Measurements from ENCODE around the gene TRABD.
A peak's percentile ranks its signal among the peaks of the same experiment; 100 is the strongest.

Gene TRABD

DNA sequence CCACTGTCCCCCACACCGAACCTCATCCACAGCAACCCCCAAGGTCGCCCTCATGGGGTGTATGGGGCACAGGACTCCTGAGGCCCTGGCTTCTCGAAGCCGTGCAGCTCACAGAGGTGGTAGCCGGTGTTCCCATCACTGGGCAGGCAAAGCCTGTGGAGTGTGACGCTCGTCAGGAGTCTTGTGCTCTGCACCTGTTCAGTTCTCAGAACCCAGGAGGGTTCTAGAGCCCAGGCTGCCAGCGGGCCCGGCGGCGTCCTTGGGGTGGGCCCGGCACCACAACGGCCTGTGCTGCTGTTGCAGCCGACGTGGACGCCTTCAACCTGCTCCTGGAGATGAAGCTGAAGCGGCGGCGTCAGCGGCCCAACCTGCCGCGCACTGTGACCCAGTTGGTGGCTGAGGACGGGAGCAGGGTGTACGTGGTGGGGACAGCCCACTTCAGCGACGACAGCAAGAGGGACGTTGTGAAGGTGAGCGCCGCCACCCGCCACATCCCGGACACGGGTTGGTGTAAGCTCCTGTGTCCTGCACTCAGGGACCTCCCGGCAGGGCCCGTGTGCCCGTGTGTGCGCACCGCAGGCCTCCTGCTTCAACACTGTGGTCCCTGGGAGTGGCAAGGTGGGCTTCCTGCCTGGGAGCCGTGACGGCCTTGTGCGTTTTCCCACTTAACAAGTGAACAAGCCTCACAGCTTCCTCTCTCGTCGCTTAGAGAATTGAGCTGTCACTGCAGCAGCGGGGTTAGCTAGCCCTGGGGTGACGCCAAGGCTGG is 8.5 kb downstream of the TRABD start:
- no peaks in the 10 kb centered on the region; the same call in 1 of the 2 replicates for H3K4me1 ChIP-seq (ENCODE audit: insufficient read depth, low read length)
- no peak overlapping the region for H3K4me3 ChIP-seq (ENCODE audit: low read length)
- no peak overlapping the region for H3K27ac ChIP-seq (ENCODE audit: low read depth, low read length)
- H3K9ac ChIP-seq (ENCODE audit: low read depth, low read length): no peak overlapping the region
- no peaks in the 10 kb centered on the region for H3K9me3 ChIP-seq (ENCODE audit: insufficient read depth, low read depth, low read length)
- no peaks in the 10 kb centered on the region for H3K27me3 ChIP-seq (ENCODE audit: insufficient read depth, low read length)
- 95% methylated on average over 44 of the region's 44 CpGs for WGBS
- H3K36me3 ChIP-seq (ENCODE audit: insufficient read depth, low read length): peaks cover 31% of the 10 kb centered on the region

DNA sequence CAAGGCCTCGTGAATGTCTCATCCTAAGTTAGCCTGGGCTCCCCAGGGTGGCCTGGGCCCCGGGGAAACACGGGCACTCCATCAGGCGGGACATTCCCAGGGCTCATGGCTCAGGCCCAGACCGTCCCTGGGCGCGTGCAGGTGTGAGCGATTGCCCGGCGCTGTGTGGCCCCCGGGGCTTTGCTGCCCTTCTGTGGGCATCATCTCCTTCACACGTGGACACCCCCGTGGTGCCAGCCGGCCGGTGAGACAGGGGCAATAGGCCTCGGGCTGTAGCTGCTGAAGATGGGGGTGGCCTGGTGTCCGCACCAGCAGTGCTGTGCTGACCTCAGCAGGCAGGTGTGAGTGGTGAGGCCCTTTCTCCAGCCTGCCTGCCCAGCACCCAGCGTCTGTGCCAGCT is 10.5 kb downstream of the TRABD start:
- Histone ChIP-seq H3K4me1 (ENCODE audit: insufficient read depth, low read length) (no peaks in the 10 kb centered on the region), H3K9me3 (ENCODE audit: insufficient read depth, low read depth, low read length) (no peaks in the 10 kb centered on the region), H3K9ac (ENCODE audit: low read depth, low read length) (no peak overlapping the region), H3K4me3 (ENCODE audit: low read length) (no peak overlapping the region), H3K27ac (ENCODE audit: low read depth, low read length) (no peak overlapping the region), H3K27me3 (ENCODE audit: insufficient read depth, low read length) (no peaks in the 10 kb centered on the region), H3K36me3 (ENCODE audit: insufficient read depth, low read length) (peaks cover 31% of the 10 kb centered on the region)
- 95% methylated on average over 18 of the region's 18 CpGs for WGBS

DNA sequence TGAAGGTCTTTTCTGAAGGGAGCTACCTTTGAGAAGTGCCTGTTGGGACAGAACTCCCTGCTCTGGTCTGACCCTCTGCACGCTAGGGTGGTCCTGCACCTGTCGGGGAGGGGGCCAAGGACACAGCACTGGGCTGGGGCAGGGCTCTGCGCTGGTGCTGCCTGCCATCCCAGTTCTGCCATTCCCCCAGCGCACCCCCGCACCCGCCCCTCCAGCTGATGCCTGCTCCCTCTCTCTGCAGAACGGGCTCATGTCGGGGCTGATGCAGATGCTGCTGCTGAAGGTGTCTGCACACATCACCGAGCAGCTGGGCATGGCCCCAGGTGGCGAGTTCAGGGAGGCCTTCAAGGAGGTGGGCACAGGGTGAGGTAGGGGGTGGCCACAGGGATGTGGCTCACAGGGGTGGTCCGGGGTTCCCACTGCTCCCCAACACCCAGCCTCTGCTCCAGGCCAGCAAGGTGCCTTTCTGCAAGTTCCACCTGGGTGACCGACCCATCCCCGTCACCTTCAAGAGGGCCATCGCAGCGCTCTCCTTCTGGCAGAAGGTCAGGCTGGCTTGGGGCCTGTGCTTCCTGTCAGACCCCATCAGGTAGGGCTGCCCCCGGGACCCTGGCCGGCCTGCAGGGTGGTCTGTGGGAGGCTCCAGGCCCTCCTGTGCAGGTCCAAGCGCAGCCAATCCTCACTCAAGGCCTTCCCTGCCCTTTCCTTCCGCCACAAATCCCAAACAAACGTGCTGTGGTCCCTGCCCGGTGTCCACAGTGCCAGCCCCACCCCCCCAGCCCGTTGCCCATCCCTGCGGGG is 11.5 kb downstream of the TRABD start:
- peaks cover 6% of the 10 kb centered on the region for H3K27me3 ChIP-seq (ENCODE audit: insufficient read depth, low read length)

DNA sequence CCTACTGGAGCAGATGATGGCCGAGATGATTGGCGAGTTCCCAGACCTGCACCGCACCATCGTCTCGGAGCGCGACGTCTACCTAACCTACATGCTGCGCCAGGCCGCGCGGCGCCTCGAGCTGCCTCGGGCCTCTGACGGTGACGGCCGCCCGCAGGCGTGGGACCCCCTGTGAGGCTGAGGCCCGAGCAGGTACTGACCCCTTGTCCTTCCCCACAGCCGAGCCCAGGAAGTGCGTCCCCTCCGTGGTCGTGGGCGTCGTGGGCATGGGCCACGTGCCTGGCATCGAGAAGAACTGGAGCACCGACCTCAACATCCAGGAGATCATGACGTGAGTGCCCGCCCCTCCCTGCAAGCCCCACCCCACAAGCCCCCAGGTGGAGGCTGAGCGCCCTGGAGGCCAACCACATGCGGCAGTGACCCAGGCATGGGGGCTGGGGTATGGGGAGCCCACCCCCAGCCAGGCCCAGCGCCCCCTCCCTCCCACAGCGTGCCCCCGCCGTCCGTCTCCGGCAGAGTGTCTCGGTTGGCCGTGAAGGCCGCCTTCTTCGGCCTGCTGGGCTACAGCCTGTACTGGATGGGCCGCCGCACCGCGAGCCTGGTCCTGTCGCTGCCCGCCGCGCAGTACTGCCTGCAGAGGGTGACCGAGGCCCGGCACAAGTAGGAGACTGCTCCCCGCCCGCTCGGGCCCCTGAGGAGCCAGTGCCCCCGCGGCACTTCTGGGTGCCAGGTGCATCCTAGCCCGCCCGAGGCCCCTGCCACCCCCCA is 12.3 kb downstream of the TRABD start:
- Histone ChIP-seq H3K9ac (ENCODE audit: low read depth, low read length) (no peak overlapping the region), H3K4me1 (ENCODE audit: insufficient read depth, low read length) (no peaks in the 10 kb centered on the region)

More for the DNA sequence above, 11.5 kb downstream of the TRABD start:
- 93% methylated on average over 23 of the region's 23 CpGs for WGBS
- no peak overlapping the region for H3K9ac ChIP-seq (ENCODE audit: low read depth, low read length)
- no peaks in the 10 kb centered on the region for H3K9me3 ChIP-seq (ENCODE audit: insufficient read depth, low read depth, low read length)
- H3K4me1 ChIP-seq (ENCODE audit: insufficient read depth, low read length): no peaks in the 10 kb centered on the region
- no peak overlapping the region for H3K4me3 ChIP-seq (ENCODE audit: low read length)
- H3K36me3 ChIP-seq (ENCODE audit: insufficient read depth, low read length): peaks cover 31% of the 10 kb centered on the region
- no peak overlapping the region for H3K27ac ChIP-seq (ENCODE audit: low read depth, low read length)

DNA sequence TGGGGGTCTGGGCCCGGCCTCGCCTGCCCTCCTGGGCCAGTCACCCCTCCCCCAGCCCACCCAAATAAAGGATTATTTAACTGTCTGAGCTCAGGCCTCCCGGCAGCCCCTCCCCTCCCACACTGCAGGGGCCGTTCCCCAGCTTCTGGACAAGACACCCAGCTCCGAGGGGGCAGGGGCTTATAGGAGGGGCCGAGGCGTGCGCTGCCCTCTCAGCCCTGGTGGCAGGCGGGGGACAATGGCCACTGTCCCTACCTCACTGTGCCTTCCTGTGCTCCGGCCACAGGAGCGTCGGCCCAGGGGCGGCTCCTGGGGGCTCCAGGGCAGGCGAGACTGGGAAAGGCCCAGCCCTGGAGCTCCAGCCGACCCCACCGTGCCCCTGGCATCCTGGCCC is 12.9 kb downstream of the TRABD start:
- Histone ChIP-seq H3K27me3 (ENCODE audit: insufficient read depth, low read length) (peaks cover 6% of the 10 kb centered on the region), H3K9me3 (ENCODE audit: insufficient read depth, low read depth, low read length) (0 out of 2 replicates have a peak, but pooled peaks cover 3% of the 10 kb centered on the region), H3K36me3 (ENCODE audit: insufficient read depth, low read length) (peaks cover 37% of the 10 kb centered on the region), H3K9ac (ENCODE audit: low read depth, low read length) (no peak overlapping the region), H3K4me1 (ENCODE audit: insufficient read depth, low read length) (no peaks in the 10 kb centered on the region), H3K4me3 (ENCODE audit: low read length) (no peak overlapping the region), H3K27ac (ENCODE audit: low read depth, low read length) (no peak overlapping the region)
- 93% methylated on average over 16 of the region's 16 CpGs for WGBS

More for the DNA sequence above, 12.3 kb downstream of the TRABD start:
- Histone ChIP-seq H3K4me3 (ENCODE audit: low read length) (no peak overlapping the region), H3K27me3 (ENCODE audit: insufficient read depth, low read length) (peaks cover 6% of the 10 kb centered on the region), H3K9me3 (ENCODE audit: insufficient read depth, low read depth, low read length) (0 out of 2 replicates have a peak, but pooled peaks cover under 1% of the 10 kb centered on the region), H3K27ac (ENCODE audit: low read depth, low read length) (no peak overlapping the region), H3K36me3 (ENCODE audit: insufficient read depth, low read length) (peaks cover 35% of the 10 kb centered on the region)
- WGBS: 96% methylated on average over 61 of the region's 61 CpGs

DNA sequence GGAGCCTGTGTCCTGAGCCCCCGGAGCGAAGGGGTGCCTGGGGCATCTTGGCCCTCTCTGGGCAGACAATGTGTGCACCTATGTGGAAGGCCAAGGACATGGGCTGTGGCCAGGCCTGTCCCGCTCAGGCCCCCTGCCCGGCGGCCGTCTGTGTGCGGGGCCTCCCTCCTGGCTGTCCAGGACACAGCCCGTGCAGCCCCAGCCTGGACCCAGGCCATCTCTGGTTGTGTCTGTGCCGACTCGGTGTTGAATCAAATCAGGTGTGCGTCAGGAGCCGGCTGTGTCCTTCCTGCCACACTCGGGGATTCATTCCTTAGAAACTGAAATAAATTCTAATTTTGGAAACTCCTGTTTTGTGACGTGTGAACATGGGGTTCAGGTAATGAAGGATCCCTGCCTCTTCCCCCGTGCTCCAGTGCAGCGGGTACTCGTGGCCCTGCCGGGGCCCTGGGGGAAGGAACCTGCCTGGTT is 13.6 kb downstream of the TRABD start:
- Histone ChIP-seq H3K9me3 (ENCODE audit: insufficient read depth, low read depth, low read length) (0 out of 2 replicates have a peak, but pooled peaks cover 3% of the 10 kb centered on the region), H3K9ac (ENCODE audit: low read depth, low read length) (no peak overlapping the region), H3K4me3 (ENCODE audit: low read length) (peak overlapping the region; percentile 77), H3K36me3 (ENCODE audit: insufficient read depth, low read length) (peaks cover 35% of the 10 kb centered on the region), H3K27me3 (ENCODE audit: insufficient read depth, low read length) (peaks cover 6% of the 10 kb centered on the region), H3K4me1 (ENCODE audit: insufficient read depth, low read length) (no peaks in the 10 kb centered on the region), H3K27ac (ENCODE audit: low read depth, low read length) (no peak overlapping the region; the same call in 1 of the 2 replicates)
- WGBS: 94% methylated on average over 18 of the region's 18 CpGs

DNA sequence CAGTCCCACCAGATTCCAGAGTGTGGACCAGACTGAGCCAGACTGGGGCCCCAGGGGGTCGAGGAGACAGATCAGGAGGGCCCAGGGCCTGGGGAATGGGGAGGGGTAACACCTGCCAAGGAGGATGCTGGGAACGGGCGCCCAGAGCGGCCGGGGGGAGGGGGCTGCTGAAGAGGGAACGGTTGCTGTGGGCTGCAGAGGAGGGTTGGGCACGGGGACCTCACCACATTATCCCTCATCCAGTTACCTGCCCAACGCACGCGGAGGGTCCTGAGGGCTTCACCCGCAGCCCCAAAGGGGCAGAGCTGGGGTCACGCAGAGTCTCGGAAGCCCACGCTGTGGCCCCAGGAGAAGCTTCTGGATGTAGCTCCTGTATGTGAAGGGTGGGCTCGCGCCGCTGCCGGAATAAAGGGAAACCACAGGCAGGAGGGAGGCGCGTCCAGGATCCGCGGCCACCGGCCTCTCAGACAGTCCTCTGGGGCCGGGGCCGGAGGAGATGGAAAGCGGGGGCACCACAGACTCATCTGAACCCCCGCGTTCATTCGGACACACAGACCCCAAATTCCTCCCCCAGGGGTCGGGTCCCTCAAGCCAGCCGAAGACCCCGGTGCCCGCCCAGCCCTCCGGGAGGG is 14.2 kb downstream of the TRABD start:
- 7% methylated on average over 32 of the region's 34 CpGs for WGBS
- peaks cover 33% of the 10 kb centered on the region for H3K36me3 ChIP-seq (ENCODE audit: insufficient read depth, low read length)
- H3K9me3 ChIP-seq (ENCODE audit: insufficient read depth, low read depth, low read length): 0 out of 2 replicates have a peak, but pooled peaks cover 3% of the 10 kb centered on the region
- H3K4me1 ChIP-seq (ENCODE audit: insufficient read depth, low read length): no peaks in the 10 kb centered on the region
- H3K27ac ChIP-seq (ENCODE audit: low read depth, low read length): 0 out of 2 replicates have a peak overlapping the region, but pooled peaks have one; percentile 25
- H3K27me3 ChIP-seq (ENCODE audit: insufficient read depth, low read length): peaks cover 6% of the 10 kb centered on the region
- peak overlapping the region; percentile 48 for H3K9ac ChIP-seq (ENCODE audit: low read depth, low read length)
- peak overlapping the region; percentile 77 for H3K4me3 ChIP-seq (ENCODE audit: low read length)

DNA sequence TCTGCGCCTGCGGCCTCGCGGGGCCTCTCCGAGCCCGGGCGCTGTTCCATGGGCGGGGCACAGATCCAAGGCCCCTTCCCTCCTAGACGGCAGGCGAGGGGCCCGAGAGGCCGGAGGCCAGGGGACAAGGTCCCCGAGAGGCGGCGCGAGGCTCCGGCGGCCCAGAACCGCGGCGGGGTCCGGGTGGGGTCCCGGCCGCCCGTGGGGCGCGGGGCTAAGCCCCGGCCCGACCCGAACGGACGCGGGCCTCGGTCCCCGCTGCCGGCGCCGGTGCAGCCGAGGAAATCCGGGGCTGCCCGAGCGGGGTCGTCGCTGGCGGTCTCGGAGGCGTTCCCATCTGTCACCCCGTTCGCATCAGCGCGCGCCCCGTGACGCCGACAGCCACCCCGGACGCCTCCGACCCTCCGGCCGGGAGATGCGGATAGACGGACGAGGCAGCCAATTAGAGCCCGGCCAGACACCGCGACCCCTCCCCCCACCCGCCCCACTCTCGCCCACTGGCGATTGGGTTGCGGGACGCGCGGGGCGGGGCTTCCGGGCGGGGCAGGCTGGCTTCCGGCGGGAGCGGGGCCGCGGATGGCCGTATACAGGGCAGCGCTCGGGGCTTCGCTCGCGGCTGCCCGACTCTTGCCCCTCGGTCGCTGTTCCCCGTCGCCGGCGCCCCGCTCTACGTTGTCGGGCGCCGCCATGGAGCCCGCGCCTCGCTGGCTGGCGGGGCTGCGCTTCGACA is 14.9 kb downstream of the TRABD start, which contains the start of gene SELENOO:
Gene SELENOO, plus strand, starts transcription at position 551 of the 730 bp plus-strand sequence. Its CDS starts 26 bp downstream, at position 577.
- H3K4me1 ChIP-seq (ENCODE audit: insufficient read depth, low read length): no peaks in the 10 kb centered on the region
- peak within 1 kb of the TSS; percentile 77 for H3K4me3 ChIP-seq (ENCODE audit: low read length)
- under 1% methylated on average over 104 of the region's 105 CpGs for WGBS
- H3K27me3 ChIP-seq (ENCODE audit: insufficient read depth, low read length): peaks cover 6% of the 10 kb centered on the region
- peak within 1 kb of the TSS; percentile 82 for H3K9ac ChIP-seq (ENCODE audit: low read depth, low read length)
- peaks cover 33% of the 10 kb centered on the region for H3K36me3 ChIP-seq (ENCODE audit: insufficient read depth, low read length)
- H3K27ac ChIP-seq (ENCODE audit: low read depth, low read length): 0 out of 2 replicates have a peak within 1 kb of the TSS, but pooled peaks have one; percentile 25
- H3K9me3 ChIP-seq (ENCODE audit: insufficient read depth, low read depth, low read length): 0 out of 2 replicates have a peak, but pooled peaks cover 3% of the 10 kb centered on the region

DNA sequence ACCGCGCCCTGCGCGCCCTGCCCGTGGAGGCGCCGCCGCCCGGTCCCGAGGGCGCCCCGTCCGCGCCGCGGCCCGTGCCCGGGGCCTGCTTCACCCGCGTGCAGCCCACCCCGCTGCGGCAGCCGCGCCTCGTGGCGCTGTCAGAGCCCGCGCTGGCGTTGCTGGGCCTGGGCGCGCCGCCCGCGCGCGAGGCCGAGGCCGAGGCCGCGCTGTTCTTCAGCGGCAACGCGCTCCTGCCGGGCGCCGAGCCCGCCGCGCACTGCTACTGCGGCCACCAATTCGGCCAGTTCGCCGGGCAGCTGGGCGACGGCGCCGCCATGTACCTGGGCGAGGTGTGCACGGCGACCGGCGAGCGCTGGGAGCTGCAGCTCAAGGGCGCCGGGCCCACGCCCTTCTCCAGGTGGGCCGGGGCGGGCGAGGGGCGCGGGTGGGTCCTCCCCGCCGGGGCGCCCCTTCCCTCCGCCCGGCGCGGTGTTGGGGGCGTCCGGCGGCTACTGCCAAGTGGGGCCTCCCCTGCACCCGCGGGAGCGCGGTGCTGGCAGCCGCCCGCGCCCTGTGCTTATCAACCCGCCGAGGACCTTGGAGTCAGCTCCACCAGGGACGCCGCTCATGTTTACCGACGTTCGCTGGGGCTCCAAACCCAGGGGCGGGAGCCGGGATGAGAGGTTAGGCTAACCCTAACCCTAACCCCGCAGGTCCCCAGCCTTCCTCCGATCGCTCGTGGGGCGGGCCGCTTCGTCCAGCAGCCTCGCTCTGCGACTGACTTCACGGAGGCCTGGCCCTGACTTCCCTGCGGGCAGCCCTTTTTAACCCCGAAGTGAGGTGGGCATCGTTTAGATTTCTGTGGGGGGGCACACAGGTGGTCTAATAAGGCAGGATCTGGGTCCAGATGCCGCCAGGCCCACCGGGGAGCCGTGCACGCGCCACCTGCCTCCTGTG is 15.7 kb downstream of the TRABD start:
- no peak overlapping the region for H3K27ac ChIP-seq (ENCODE audit: low read depth, low read length)
- 3% methylated on average over 115 of the region's 115 CpGs for WGBS

More for the DNA sequence above, 15.7 kb downstream of the TRABD start:
- Histone ChIP-seq H3K9me3 (ENCODE audit: insufficient read depth, low read depth, low read length) (0 out of 2 replicates have a peak, but pooled peaks cover 3% of the 10 kb centered on the region), H3K36me3 (ENCODE audit: insufficient read depth, low read length) (peaks cover 30% of the 10 kb centered on the region), H3K27me3 (ENCODE audit: insufficient read depth, low read length) (peaks cover 6% of the 10 kb centered on the region), H3K9ac (ENCODE audit: low read depth, low read length) (peak overlapping the region; percentile 82), H3K4me1 (ENCODE audit: insufficient read depth, low read length) (no peaks in the 10 kb centered on the region; the same call in 1 of the 2 replicates), H3K4me3 (ENCODE audit: low read length) (peak overlapping the region; percentile 77)

Data from HUES64 (cell line).